Body of pancreas (tissue), 4 donors: ENCODE results near the gene HSCB. TPM values are rescaled to one million over a fixed set of nuclear protein-coding genes. Genes with fewer than 3 reads are reported as not detected.

Experiments used
- ATAC-seq: fragments of 150-250 bp; one replicate; pipeline ENCODE4 v1.9.1; 2016
- DNase-seq, 4 donors: peaks; one replicate each; pipeline ENCODE4 v3.0.0-alpha.2; 2019
- H3K27ac ChIP-seq, 4 donors: fragments of 200-600 bp; sonication (generic); 1 replicate in 3 of 4; 2 replicates in 1 of 4; pipeline versions ENCODE4 v1.5.1 to v1.6.1; 2016 to 2019; ENCODE audit warnings: mild to moderate bottlenecking in 1 of 4, mixed read lengths in 1 of 4, moderate library complexity in 1 of 4
- H3K27me3 ChIP-seq, 2 donors: fragments of 200-600 bp; sonication (generic); one replicate each; pipeline ENCODE4 v1.6.0; 2016; ENCODE audit warnings: mild to moderate bottlenecking in 1 of 2
- H3K36me3 ChIP-seq, 2 donors: fragments of 200-600 bp; sonication (generic); replicated peaks in 1 of 2; 2 replicates each; pipeline ENCODE4 v1.5.1; 2016; ENCODE audit warnings: low read depth in 2 of 2; ENCODE audit not compliant: insufficient read depth in 1 of 2
- H3K4me1 ChIP-seq: fragments of 200-600 bp; sonication (generic); one replicate; pipeline ENCODE4 v1.6.0; 2016
- H3K4me3 ChIP-seq, 2 donors: fragments of 200-600 bp; sonication (generic); 1 replicate in 1 of 2; 2 replicates in 1 of 2; pipeline ENCODE4 v1.5.1; 2016 to 2019
- H3K9me3 ChIP-seq, 3 donors: fragments of 200-600 bp; sonication (generic); 1 replicate in 2 of 3; 2 replicates in 1 of 3; pipeline ENCODE4 v1.5.1; 2016
- CTCF ChIP-seq, 7 experiments: fragments of 450-650 bp in 4 of 7; fragments of 200-600 bp in 3 of 7; sonication (generic) in 3 of 7; IDR thresholded peaks; one replicate each; pipeline ENCODE4 v1.5.1; 2016 to 2019; ENCODE audit warnings: antibody characterized with exemption in 7 of 7
- POLR2A ChIP-seq, 3 donors: fragments of 450-650 bp; IDR thresholded peaks; one replicate each; pipeline ENCODE4 v1.6.1; 2016; ENCODE audit warnings: antibody characterized with exemption in 3 of 3, mild to moderate bottlenecking in 2 of 3
- WGBS, 2 donors: methylation state at CpG; one replicate each; pipeline ENCODE4 v1.1.5; 2017; 5-methylcytosine and 5-hydroxymethylcytosine counted together
- intact Hi-C: fragments of 100-400 bp; cut with DNase I; formaldehyde crosslinking; loops from one replicate; pipeline ENCODE4 v1.15.1; 2023
- total RNA-seq, 2 donors: library from RNA; depleted of rRNA; stranded (reverse); fragments of >200 nt; gene quantifications; one replicate each; pipeline ENCODE4 v1.1.0, GENCODE V29; 2016

The HSCB gene
- total RNA-seq, 2 donors from 2014 or later: 11.7 to 14.2 TPM

DNA sequence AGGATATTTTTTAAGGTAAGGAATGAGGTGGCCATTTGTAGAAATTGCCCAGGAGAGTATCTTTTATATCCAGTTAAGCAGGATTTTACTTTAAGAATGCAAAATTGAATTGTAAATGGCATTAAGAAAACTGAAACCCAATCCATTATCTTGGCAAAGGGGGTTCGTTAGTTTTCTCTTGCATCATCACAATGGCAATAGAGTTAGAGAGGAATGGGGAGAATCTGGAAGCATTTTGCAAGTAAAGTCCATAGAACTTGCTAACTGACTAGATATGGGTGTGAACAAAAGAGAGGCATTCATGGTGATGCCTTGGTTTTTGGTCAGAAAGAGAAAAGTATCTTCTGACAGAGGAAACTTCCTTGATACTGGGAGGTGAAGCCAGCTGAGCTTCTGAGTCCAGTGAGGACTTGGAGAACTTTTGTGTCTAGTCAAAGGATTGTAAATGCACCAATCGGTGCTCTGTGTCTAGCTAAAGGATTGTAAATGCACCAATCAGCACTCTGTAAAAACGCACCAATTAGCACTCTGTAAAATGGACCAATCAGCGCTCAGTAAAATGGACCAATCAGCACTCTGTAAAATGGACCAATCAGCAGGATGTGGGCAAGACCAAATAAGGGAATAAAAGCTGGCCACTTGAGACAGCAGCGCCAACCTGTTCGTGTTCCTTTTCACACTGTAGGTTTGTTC, 27.0 kb downstream of the HSCB start:
- H3K27me3 ChIP-seq: no peaks in the 10 kb centered on the region
- H3K27ac ChIP-seq: no peak overlapping the region
- ATAC-seq: no peak
- no peaks in the 10 kb centered on the region for H3K36me3 ChIP-seq
- 82 to 86% methylated on average over 6 of the region's 6 CpGs for WGBS, 2 donors
- DNase-seq: no peak
- intact Hi-C loops: no loop called here
- H3K4me1 ChIP-seq: peaks cover 10% of the 10 kb centered on the region
- no peak overlapping the region for H3K4me3 ChIP-seq
- no peaks in the 10 kb centered on the region for H3K9me3 ChIP-seq
- TF ChIP-seq CTCF (IDR thresholded peaks at IDR 0.05): no peak

DNA sequence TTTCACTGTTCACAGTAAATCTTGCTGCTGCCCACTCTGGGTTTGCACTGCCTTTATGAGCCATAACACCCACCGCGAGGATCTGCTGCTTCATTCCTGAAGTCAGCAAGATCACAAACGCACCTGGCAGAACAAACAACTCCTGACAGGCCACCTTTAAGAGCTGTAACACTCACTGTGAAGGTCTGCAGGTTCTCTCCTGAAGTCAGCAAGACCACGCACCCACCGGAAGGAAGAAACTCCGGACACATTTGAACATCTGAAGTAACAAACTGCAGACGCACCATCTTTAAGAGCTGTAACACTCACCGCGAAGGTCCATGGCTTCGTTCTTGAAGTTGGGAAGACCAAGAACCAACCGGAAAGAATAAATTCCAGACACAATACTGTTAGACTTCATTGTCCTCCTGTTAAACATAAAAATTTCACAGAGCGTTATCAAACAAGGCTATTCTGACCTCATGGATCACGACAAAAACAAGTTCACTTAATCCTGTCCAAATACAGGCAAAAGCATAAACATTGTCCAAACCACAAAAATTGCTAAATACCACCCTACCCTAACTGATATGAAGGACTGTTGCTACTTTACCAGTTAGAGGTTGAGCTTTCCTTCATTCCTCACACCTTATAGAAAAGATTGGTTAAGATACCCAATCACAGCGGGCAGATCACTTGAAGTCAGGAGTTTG, 27.7 kb downstream of the HSCB start:
- H3K9me3 ChIP-seq: no peaks in the 10 kb centered on the region
- WGBS, 2 donors: 79 to 84% methylated on average over 14 of the region's 14 CpGs
- no peaks in the 10 kb centered on the region for H3K36me3 ChIP-seq
- no peak overlapping the region for H3K4me3 ChIP-seq
- no peaks in the 10 kb centered on the region for H3K27me3 ChIP-seq
- peaks cover 17% of the 10 kb centered on the region for H3K4me1 ChIP-seq
- intact Hi-C loops: no loop called here
- TF ChIP-seq CTCF (IDR thresholded peaks at IDR 0.05) (no peak), POLR2A (IDR thresholded peaks at IDR 0.05) (no peak)
- ATAC-seq: no peak
- H3K27ac ChIP-seq: no peak overlapping the region
- no peak for DNase-seq

DNA sequence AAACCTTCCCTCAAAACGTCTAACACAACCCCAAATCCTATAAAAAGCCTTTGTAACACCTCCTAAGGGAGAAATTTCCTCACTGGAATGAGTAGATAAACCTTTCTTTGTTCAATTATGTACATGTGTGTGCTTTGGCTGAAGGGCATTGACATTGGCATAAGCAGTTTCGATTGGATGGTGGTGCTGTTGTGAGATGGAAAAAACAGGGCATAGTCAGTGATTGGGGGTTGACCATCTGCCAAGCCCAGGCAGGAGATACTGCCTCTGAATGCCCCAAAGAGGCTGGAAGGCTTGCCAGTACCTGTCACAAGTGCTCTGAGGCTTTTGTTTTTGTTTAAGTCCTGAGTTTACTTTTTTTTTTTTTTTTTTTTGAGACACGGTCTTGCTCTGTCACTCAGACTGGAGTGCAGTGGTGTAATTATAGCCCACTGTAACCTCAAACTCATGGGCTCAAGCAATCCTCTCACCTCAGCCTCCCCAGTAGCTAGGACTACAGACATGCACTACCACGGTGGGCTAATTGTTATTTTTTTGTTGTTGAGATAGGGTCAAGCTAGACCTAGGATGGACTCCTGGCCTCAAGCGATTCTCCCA, 29.5 kb downstream of the HSCB start:
- DNase-seq (peak in 1 of 4 donors; percentile 29), ATAC-seq (no peak)
- H3K4me1 ChIP-seq: peaks cover 22% of the 10 kb centered on the region
- no peak overlapping the region for H3K27ac ChIP-seq
- intact Hi-C loops: no loop called here
- no peak for TF ChIP-seq CTCF (IDR thresholded peaks at IDR 0.05)
- TF ChIP-seq POLR2A (IDR thresholded peaks at IDR 0.05): no peak
- no peak overlapping the region for H3K4me3 ChIP-seq
- H3K36me3 ChIP-seq: no peaks in the 10 kb centered on the region
- 46 to 51% methylated on average over 4 to 5 of the region's 5 CpGs for WGBS, 2 donors
- no peaks in the 10 kb centered on the region for H3K9me3 ChIP-seq
- H3K27me3 ChIP-seq: no peaks in the 10 kb centered on the region

- peak in 6 of 7 experiments; percentile 16 to 52 (median 38) for TF ChIP-seq CTCF (IDR thresholded peaks at IDR 0.05)
- TF ChIP-seq POLR2A (IDR thresholded peaks at IDR 0.05): peak; percentile 59 to 82 (median 66)
Observed at GRCh38 chr22:28772633-28773460, 31.0 kb downstream of the HSCB start, which contains the start of gene CCDC117. TSS of gene CCDC117 (plus strand) at chr22:28772695. CDS start at chr22:28772850, 155 bp downstream.

More at GRCh38 chr22:28772633-28773460, 31.0 kb downstream of the HSCB start, which contains the start of gene CCDC117:
- H3K36me3 ChIP-seq: no peaks in the 10 kb centered on the region
- H3K27me3 ChIP-seq: no peaks in the 10 kb centered on the region
- H3K4me3 ChIP-seq: peak within 1 kb of the TSS; percentile 61 to 90
- 0 to 1% methylated on average over 8 to 38 of the region's 92 CpGs for WGBS, 2 donors
- DNase-seq (peak; percentile 92 to 96 (median 94)), ATAC-seq (peak; percentile 96)
- H3K9me3 ChIP-seq: no peaks in the 10 kb centered on the region
- H3K4me1 ChIP-seq: peaks cover 22% of the 10 kb centered on the region
- H3K27ac ChIP-seq: peak within 1 kb of the TSS; percentile 96 to 100 (median 98)
- intact Hi-C loops: no loop called here
